H1 (cell line): ENCODE results near the gene ZNF777. TPM values are rescaled to one million over a fixed set of nuclear protein-coding genes. Genes with fewer than 3 reads are reported as not detected.
A peak's percentile ranks its signal among the peaks of the same experiment; 100 is the strongest.
"Not testable (repeated sequence)": the region's sequence is repeated elsewhere in the genome, so short reads cannot be mapped to it uniquely, and the experiment has no call there.

ENCODE experiments used
- CTCF ChIA-PET: fragments of 300-600 bp; sonication (Branson Sonifier 250); formaldehyde crosslinking; loops from one replicate; lab custom pipeline; 2021; ENCODE audit not compliant: partially characterized antibody; lab: Charles Lee
- POLR2A ChIA-PET: fragments of 300-600 bp; sonication (Branson Sonifier 250); formaldehyde crosslinking; loops from one replicate; lab custom pipeline; 2021; ENCODE audit warnings: inconsistent platforms; ENCODE audit not compliant: partially characterized antibody; lab: Charles Lee
- DNase-seq, 2 experiments: peaks; one replicate each; pipeline versions ENCODE4 v3.0.0 to v3.0.0-alpha.2; 2010 to 2022; ENCODE audit warnings: low spot score in 2 of 2, low read depth in 1 of 2, mixed read lengths in 1 of 2
- FAIRE-seq: peaks from 2 replicates; lab custom pipeline; 2011; peaks lifted over from hg19 to GRCh38; lab: Jason Lieb, UNC
- H2AFZ ChIP-seq: 2 replicates; pipeline ENCODE4 v1.8.1; 2012; ENCODE audit warnings: low read length, inconsistent platforms
- H2AK5ac ChIP-seq: 2 replicates; pipeline ENCODE4 v1.6.1; 2013; ENCODE audit warnings: low read depth, low read length
- H2BK120ac ChIP-seq: replicated peaks from 2 replicates; pipeline ENCODE3; 2013; ENCODE audit warnings: low read depth, low read length, inconsistent platforms
- H2BK12ac ChIP-seq: 2 replicates; pipeline ENCODE4 v1.6.1; 2013; ENCODE audit warnings: low read depth, low read length
- H2BK15ac ChIP-seq: 2 replicates; pipeline ENCODE4 v1.6.1; 2013; ENCODE audit warnings: low read length
- H2BK20ac ChIP-seq: 2 replicates; pipeline ENCODE4 v1.6.1; 2013; ENCODE audit warnings: low read length
- H2BK5ac ChIP-seq: 2 replicates; pipeline ENCODE4 v1.6.1; 2013; ENCODE audit warnings: low read depth, low read length
- H3K14ac ChIP-seq: 2 replicates; pipeline ENCODE4 v1.6.1; 2013; ENCODE audit warnings: inconsistent platforms; ENCODE audit not compliant: insufficient read length
- H3K18ac ChIP-seq: 2 replicates; pipeline ENCODE4 v1.6.1; 2013; ENCODE audit warnings: low read length; ENCODE audit errors: extremely low read depth
- H3K23ac ChIP-seq: 2 replicates; pipeline ENCODE4 v1.6.1; 2013; ENCODE audit warnings: inconsistent platforms; ENCODE audit not compliant: insufficient read length
- H3K23me2 ChIP-seq: 2 replicates; pipeline ENCODE4 v1.6.1; 2013; ENCODE audit warnings: low read depth, low read length
- H3K27ac ChIP-seq: 2 replicates; pipeline ENCODE4 v1.6.1; 2011; ENCODE audit warnings: low read depth, low read length, inconsistent platforms
- H3K27me3 ChIP-seq, 4 experiments: replicated peaks in 1 of 4; 1 replicate in 1 of 4; 2 replicates in 3 of 4; pipeline versions ENCODE4 v1.6.1 to v1.8.1; 2011 to 2013; ENCODE audit warnings: low read length in 3 of 4, mild to moderate bottlenecking in 3 of 4, inconsistent platforms in 2 of 4, mixed read lengths in 2 of 4, moderate library complexity in 1 of 4; ENCODE audit not compliant: control insufficient read depth in 3 of 4, insufficient read depth in 3 of 4; ENCODE audit errors: extremely low read depth in 1 of 4
- H3K36me3 ChIP-seq, 4 experiments: 2 replicates each; pipeline versions ENCODE4 v1.6.1 to v1.8.1; 2011 to 2013; ENCODE audit warnings: mild to moderate bottlenecking in 4 of 4, low read length in 3 of 4, moderate library complexity in 2 of 4, control low read depth in 1 of 4, inconsistent platforms in 1 of 4; ENCODE audit not compliant: insufficient read depth in 4 of 4, control insufficient read depth in 2 of 4
- H3K4ac ChIP-seq: replicated peaks from 2 replicates; pipeline ENCODE3; 2013; ENCODE audit warnings: low read length, low read depth, mixed read lengths, inconsistent platforms; ENCODE audit not compliant: insufficient read length
- H3K4me1 ChIP-seq, 4 experiments: replicated peaks in 1 of 4; 1 replicate in 1 of 4; 2 replicates in 3 of 4; pipeline versions ENCODE4 v1.6.1 to v1.8.1; 2011 to 2013; ENCODE audit warnings: low read length in 3 of 4, inconsistent platforms in 2 of 4, mixed read lengths in 1 of 4; ENCODE audit not compliant: insufficient read depth in 4 of 4, control insufficient read depth in 3 of 4
- H3K4me2 ChIP-seq, 2 experiments: 2 replicates each; pipeline versions ENCODE4 v1.6.1 to v1.8.1; 2011 to 2013; ENCODE audit warnings: low read depth in 2 of 2, low read length in 2 of 2, control low read depth in 1 of 2, inconsistent platforms in 1 of 2, mild to moderate bottlenecking in 1 of 2; ENCODE audit not compliant: insufficient read depth in 1 of 2
- H3K4me3 ChIP-seq, 4 experiments: fragments of 200-600, 300-600 bp in 1 of 4; sonication (generic), shearing (Covaris generic), sonication (Bioruptor Twin) in 1 of 4; 2 replicates each; pipeline versions ENCODE4 v1.5.1 to v1.8.1; 2011 to 2016; ENCODE audit warnings: low read length in 4 of 4, low read depth in 3 of 4, control low read depth in 2 of 4, inconsistent platforms in 2 of 4, mild to moderate bottlenecking in 2 of 4, mixed read lengths in 1 of 4, moderate library complexity in 1 of 4; ENCODE audit not compliant: insufficient read depth in 2 of 4; ENCODE audit errors: extremely low read depth in 1 of 4
- H3K56ac ChIP-seq: replicated peaks from 2 replicates; pipeline ENCODE3; 2013; ENCODE audit warnings: low read depth, mild to moderate bottlenecking, mixed read lengths, low read length, inconsistent platforms; ENCODE audit not compliant: insufficient read length
- H3K79me1 ChIP-seq: 2 replicates; pipeline ENCODE4 v1.6.1; 2013; ENCODE audit warnings: low read depth, low read length, control low read depth
- H3K79me2 ChIP-seq, 2 experiments: 2 replicates each; pipeline versions ENCODE4 v1.6.1 to v1.8.1; 2012 to 2013; ENCODE audit warnings: low read length in 2 of 2, mild to moderate bottlenecking in 2 of 2, inconsistent platforms in 1 of 2; ENCODE audit not compliant: insufficient read depth in 2 of 2, control insufficient read depth in 1 of 2
- H3K9ac ChIP-seq, 4 experiments: replicated peaks in 1 of 4; 1 replicate in 1 of 4; 2 replicates in 3 of 4; pipeline versions ENCODE4 v1.6.1 to v1.8.1; 2011 to 2013; ENCODE audit warnings: low read depth in 3 of 4, low read length in 3 of 4, control low read depth in 2 of 4, mild to moderate bottlenecking in 2 of 4, moderate library complexity in 2 of 4, inconsistent platforms in 1 of 4; ENCODE audit errors: extremely low read depth in 1 of 4
- H3K9me3 ChIP-seq, 2 experiments: 2 replicates each; pipeline versions ENCODE4 v1.6.1 to v1.8.1; 2012 to 2013; ENCODE audit warnings: mild to moderate bottlenecking in 2 of 2, moderate library complexity in 2 of 2, control low read depth in 1 of 2, inconsistent platforms in 1 of 2, low read depth in 1 of 2, low read length in 1 of 2, mixed read lengths in 1 of 2; ENCODE audit not compliant: insufficient read depth in 2 of 2
- H4K20me1 ChIP-seq, 2 experiments: replicated peaks in 1 of 2; 2 replicates each; pipeline versions ENCODE3 to v1.8.1; 2011 to 2013; ENCODE audit warnings: inconsistent platforms in 2 of 2, low read length in 2 of 2, mild to moderate bottlenecking in 1 of 2; ENCODE audit not compliant: insufficient read depth in 2 of 2, control insufficient read depth in 1 of 2
- H4K5ac ChIP-seq: 2 replicates; pipeline ENCODE4 v1.6.1; 2013; ENCODE audit warnings: low read length, low read depth, mixed read lengths, inconsistent platforms; ENCODE audit not compliant: insufficient read length
- H4K8ac ChIP-seq: 2 replicates; pipeline ENCODE4 v1.8.0; 2013; ENCODE audit warnings: mild to moderate bottlenecking, moderate library complexity, low read length, inconsistent platforms; ENCODE audit not compliant: insufficient read depth; ENCODE audit errors: extremely low read depth
- H4K91ac ChIP-seq: replicated peaks from 2 replicates; pipeline ENCODE3; 2013; ENCODE audit warnings: low read length, mixed read lengths, inconsistent platforms; ENCODE audit not compliant: insufficient read length
- POLR2AphosphoS5 ChIP-seq: IDR thresholded peaks from 2 replicates; pipeline ENCODE4 v1.6.1; 2011; ENCODE audit warnings: low read depth, low read length
- TCF12 ChIP-seq: IDR thresholded peaks from 2 replicates; pipeline ENCODE4 v1.6.1; 2011; ENCODE audit warnings: low read depth, mild to moderate bottlenecking, low read length
- WGBS, 2 experiments: shearing (Covaris generic) in 1 of 2; methylation state at CpG; one replicate each; pipeline versions ENCODE4 v1.1.6 to v1.1.7; 2013 to 2015; ENCODE audit warnings: low lambda C conversion rate in 2 of 2, mixed read lengths in 2 of 2, inconsistent platforms in 1 of 2, low coverage in 1 of 2, missing lambda C conversion rate in 1 of 2; ENCODE audit not compliant: insufficient replicate concordance in 2 of 2, insufficient coverage in 1 of 2, insufficient read length in 1 of 2; ENCODE audit errors: extremely low coverage in 1 of 2, missing lambda C conversion rate in 1 of 2; 5-methylcytosine and 5-hydroxymethylcytosine counted together
- polyA plus RNA-seq, 7 experiments: library from polyadenylated mRNA; depleted of rRNA in 3 of 7; stranded (reverse) in 5 of 7; unstranded in 2 of 7; fragments of >200 nt in 5 of 7; fragments of 200-250 nt in 2 of 7; gene quantifications; 1 replicate in 5 of 7; 2 replicates in 1 of 7; 4 replicates in 1 of 7; pipeline versions ENCODE4 v1.2.1 to v1.2.3, GENCODE V29; 2011 to 2013; ENCODE audit warnings: missing spikeins in 2 of 7, mixed read lengths in 2 of 7
- total RNA-seq: library from RNA; stranded (reverse); fragmentation: NEBNext Ultra II Directional; extraction: Animal tissue kit (Norgen Biotek cat#: 25700); gene quantifications from 2 replicates; pipeline ENCODE4 v1.2.1, GENCODE V29; 2021
- TF ChIP-seq, protein P1 (sequence below): IDR thresholded peaks from 2 replicates; pipeline ENCODE4 v1.6.1; 2011; ENCODE audit warnings: low read length, improper control_type of control experiment

Gene ZNF777
- total and polyA plus RNA-seq, 2 of the 8 experiments (the other 6 are each of a cell fraction or from before 2014, with no cell fraction given): 8.0 to 10.1 TPM

DNA sequence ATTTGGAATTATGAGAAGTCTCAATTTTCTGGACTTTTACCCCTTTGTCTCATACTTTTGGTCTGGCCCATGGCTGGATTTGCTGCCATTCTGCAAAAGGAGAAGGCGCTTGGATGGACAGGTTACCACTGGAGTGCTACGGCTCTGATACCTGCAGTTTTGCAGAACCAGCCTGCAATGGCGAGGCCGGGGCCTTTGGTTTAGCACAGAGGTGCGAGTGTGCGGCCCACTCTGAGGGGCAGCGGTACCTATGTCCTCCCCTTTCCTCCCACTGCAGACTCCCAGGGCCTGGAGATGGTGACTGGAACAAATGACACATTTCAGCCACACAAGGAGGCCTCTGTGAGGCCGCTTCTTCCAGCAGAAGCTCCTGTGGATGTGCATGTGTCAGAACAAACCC, 11.9 kb downstream of the ZNF777 start (continued):
- no peak for TF ChIP-seq TCF12
- TF ChIP-seq POLR2AphosphoS5: no peak
- TF ChIP-seq, protein P1, sequence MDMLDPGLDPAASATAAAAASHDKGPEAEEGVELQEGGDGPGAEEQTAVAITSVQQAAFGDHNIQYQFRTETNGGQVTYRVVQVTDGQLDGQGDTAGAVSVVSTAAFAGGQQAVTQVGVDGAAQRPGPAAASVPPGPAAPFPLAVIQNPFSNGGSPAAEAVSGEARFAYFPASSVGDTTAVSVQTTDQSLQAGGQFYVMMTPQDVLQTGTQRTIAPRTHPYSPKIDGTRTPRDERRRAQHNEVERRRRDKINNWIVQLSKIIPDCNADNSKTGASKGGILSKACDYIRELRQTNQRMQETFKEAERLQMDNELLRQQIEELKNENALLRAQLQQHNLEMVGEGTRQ: no peak

DNA sequence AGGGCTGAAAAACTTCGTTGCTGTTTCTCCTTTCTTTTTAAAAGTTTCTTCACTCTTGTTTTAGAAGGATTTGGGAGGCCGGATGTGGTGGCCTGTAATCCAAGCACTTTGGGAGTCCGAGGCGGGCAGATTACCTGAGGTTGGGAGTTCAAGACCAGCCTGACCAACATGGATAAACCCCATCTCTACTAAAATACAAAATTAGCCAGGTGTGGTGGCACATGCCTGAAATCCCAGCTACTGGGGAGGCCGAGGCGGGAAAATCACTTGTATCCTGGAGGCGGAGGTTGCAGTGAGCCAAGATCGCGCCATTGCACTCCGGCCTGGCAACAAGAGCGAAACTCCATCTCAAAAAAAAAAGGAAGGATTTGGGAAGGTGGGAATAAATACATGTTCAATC, 14.8 kb downstream of the ZNF777 start:
- H3K9ac ChIP-seq, H3K27me3 ChIP-seq, H3K18ac ChIP-seq, H4K20me1 ChIP-seq, H3K4me1 ChIP-seq, H3K27ac ChIP-seq, H2BK15ac ChIP-seq, H2AK5ac ChIP-seq, H2BK20ac ChIP-seq, H2BK120ac ChIP-seq, H3K79me2 ChIP-seq, H2AFZ ChIP-seq, H3K4me3 ChIP-seq, H3K9me3 ChIP-seq, H3K79me1 ChIP-seq, H3K4ac ChIP-seq, H4K8ac ChIP-seq, H3K4me2 ChIP-seq, FAIRE-seq, H4K91ac ChIP-seq, POLR2A ChIA-PET, H3K14ac ChIP-seq, H2BK12ac ChIP-seq, H3K23me2 ChIP-seq, H3K23ac ChIP-seq, H3K56ac ChIP-seq, H2BK5ac ChIP-seq, H4K5ac ChIP-seq: not testable (repeated sequence)
- WGBS, 2 experiments: 92% methylated on average over 11 of the region's 11 CpGs; no CpG with 5 or more reads in 1 of the 2 experiments
- DNase-seq: peak in 1 of 2 experiments; percentile 6
- CTCF ChIA-PET: interaction anchor here (0.7 to 1.5 kb wide), 3 partner anchors 13 to 19 kb away, joined by 3 to 6 read pairs (median 3); partner anchors contain the start of gene ZNF777
- H3K36me3 ChIP-seq: peaks cover 0 to 20% (median 10%) of the 10 kb centered on the region in 4 experiments; a peak in 6 of 8 replicates
